Stimulated activated CD4-positive, alpha-beta T cell treated with anti-CD3 and anti-CD28 coated beads, Interleukin-12 subunit alpha, Interleukin-12 subunit beta, amount 100 ng/mL, for 24 hours (primary cell): Measurements from ENCODE around the gene RAP1A.
"Not testable (repeated sequence)": the region's sequence is repeated elsewhere in the genome, so short reads cannot be mapped to it uniquely, and the experiment has no call there.

Source experiments
- DNase-seq, 2 experiments: peaks; one replicate each; pipeline ENCODE4 v3.0.0-alpha.2; 2020; ENCODE audit warnings: low read depth in 2 of 2

RAP1A gene

GRCh38 chr1:111737216-111738132 lies 117.9 kb downstream of the RAP1A start:
- DNase-seq = no peak

DNA sequence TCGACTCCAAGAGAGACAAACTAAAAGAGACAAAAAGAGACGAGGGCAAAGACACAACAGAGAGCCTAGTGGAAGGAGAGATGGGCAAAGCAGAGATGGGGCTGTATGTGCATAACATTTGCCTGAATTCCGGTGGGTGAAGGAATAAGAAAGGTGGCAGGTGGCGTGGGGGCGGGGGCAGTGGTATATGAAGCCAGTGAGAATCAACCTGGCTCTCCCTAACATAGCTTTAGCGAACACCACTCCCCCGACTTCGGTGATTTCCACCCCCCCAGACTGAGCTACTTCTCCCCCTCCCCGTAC lies 118.5 kb downstream of the RAP1A start:
- DNase-seq = no peak

DNA sequence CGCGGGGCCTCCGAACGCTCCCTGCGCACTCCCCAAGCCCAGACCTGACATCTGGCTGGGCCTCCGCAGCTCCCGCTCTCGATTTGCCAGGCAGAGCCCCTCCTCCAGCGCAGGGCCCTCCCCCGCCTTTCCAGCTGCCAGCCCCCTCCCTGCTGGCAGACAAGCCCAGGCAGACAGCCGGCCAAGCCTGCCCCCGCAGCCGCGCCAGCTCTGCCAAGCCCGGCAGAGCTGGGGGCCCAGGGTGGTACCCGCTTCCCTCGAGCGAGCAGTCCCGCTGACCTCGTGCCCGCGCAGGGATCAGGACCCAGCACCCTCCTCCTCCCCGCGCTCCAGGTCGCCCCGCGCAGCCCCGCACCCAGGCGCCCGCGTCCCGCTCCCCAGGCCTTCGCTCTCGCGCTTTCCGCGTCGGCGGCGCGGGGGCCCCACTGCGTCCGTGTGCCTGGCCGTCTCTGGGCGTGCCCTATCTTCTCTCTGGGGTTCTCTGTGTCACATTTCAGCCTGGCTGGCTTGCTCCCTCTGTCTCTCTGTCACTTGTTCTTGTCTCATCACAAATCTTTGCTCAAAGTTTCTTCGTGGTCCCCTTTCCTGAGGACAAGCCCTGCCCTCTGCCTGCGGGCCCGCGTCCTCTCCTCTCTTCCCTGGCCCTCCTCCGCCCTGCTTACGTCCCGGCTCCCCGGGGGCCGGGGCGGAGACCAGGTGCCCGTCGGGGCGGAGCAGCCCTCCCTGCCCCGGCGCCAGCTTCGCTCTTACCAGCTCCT lies 119.0 kb downstream of the RAP1A start:
- DNase-seq = peak in 1 of 2 experiments; percentile 18

- DNase-seq = peak; percentile 61 to 78
These were observed 119.8 kb downstream of the RAP1A start, which contains the start of gene INKA2 for GRCh38 chr1:111739194-111739924. Gene INKA2 (minus strand): TSS chr1:111739395. CDS start chr1:111739242, 153 bp downstream.

DNA sequence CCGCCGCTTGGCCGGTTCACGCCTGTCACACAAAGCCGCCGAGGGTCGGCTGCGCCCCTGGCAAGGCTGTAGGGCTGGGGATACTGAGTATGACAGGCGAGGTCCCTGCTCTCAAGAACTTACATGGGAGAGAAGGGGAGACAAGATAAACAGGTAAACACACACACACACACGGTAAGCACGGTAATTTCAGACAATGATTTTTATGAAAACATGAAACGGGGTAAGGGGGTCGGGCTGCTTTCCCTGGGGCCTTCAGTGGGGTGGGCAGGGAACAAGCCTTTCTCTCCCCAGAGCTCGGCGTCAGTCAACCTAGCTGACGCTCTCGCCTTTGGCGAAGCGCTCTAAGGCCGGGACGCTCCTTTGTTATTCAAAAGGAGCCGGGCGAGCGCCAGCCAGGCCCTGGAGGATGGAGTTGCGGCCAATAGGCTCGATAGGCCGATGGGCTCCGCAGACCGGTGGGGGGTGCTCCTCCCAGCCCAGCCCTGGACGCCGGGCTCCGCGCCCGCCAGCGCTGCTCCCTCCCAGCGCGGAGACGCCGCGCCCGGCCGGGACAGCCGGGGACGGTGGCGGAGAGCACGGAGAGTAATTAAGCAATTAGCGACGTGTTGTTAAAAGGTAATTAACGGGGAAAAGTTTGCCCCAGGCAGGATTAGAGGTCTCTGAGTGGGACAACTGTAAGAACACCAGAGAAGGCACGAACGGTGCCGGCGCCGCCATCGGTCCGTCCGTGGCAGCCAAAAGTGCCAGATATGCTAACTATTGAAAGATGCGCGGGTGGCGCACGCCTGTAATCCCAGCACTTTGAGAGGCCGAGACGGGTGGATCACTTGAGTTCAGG lies 120.6 kb downstream of the RAP1A start:
- no peak for DNase-seq

GRCh38 chr1:111742292-111742691 lies 122.7 kb downstream of the RAP1A start:
- not testable (repeated sequence) for DNase-seq

- DNase-seq = no peak
These were observed 123.5 kb downstream of the RAP1A start for GRCh38 chr1:111742938-111743549.

DNA sequence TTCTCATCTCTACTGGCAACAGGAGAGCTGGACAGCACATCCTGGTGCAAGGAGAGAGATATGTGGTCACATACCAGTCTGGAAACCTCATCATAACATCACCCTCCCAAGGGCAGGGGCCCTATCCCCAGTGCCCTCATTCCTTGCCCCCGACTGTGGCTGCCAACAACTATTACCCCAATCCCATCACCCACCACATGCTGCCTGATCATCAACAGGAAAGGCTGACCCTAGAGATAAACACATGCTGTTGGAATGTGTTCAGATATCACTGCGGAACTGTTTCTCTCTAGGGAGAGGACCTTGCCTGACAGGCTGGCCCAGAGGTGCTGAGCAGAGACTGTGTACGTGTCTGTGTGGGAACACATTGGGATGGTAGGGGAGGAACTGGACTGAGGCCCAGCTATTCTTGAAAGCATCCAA lies 124.1 kb downstream of the RAP1A start:
- no peak for DNase-seq

- DNase-seq = no peak
These were observed 126.4 kb downstream of the RAP1A start for GRCh38 chr1:111745675-111746613.

- no peak for DNase-seq
These were observed 127.0 kb downstream of the RAP1A start for GRCh38 chr1:111746614-111746999.

- DNase-seq = peak; percentile 25 to 71
These were observed 127.7 kb downstream of the RAP1A start for GRCh38 chr1:111747282-111747734.

GRCh38 chr1:111747947-111748346 lies 128.4 kb downstream of the RAP1A start:
- no peak for DNase-seq

- no peak for DNase-seq
These were observed 130.0 kb downstream of the RAP1A start for GRCh38 chr1:111749628-111750027.

GRCh38 chr1:111750856-111751255 lies 131.3 kb downstream of the RAP1A start:
- DNase-seq = no peak

- no peak for DNase-seq
These were observed 132.5 kb downstream of the RAP1A start for GRCh38 chr1:111751906-111752575.

GRCh38 chr1:111754984-111755330 lies 135.4 kb downstream of the RAP1A start:
- peak; percentile 2 to 28 for DNase-seq

- DNase-seq = peak; percentile 80 to 90
These were observed 135.9 kb downstream of the RAP1A start, which contains the start of gene DDX20 for GRCh38 chr1:111755331-111756123. Gene DDX20 (plus strand): TSS chr1:111755901. CDS start chr1:111755925, 24 bp downstream.

DNA sequence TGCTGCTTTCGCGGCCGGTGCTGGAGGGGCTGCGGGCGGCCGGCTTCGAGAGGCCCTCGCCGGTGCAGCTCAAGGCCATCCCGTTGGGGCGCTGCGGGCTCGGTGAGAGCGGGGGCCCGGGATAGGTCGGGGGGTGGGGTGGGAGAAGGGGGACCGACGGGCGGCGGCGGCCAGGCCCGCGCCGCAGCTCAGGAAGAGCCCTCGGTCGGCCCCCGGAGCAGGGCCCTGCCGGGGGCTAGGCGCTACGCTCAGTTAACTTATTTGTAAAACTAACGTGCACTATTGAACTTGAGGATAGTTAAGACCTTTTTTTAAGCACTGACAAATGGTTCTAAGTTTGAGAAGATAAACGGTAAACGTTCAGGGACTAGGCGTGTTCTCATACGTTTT lies 136.5 kb downstream of the RAP1A start:
- no peak for DNase-seq
